C4-2B (cell line): ENCODE measurements around the gene ID3.
A peak's percentile ranks its signal among the peaks of the same experiment; 100 is the strongest.

Experiments
- H3K27ac ChIP-seq: fragments of 450-650 bp; 2 replicates; pipeline ENCODE4 v1.5.1; 2017
- ZFX ChIP-seq: fragments of 450-650 bp; IDR thresholded peaks from 2 replicates; pipeline ENCODE4 v1.6.1; 2017
- TF ChIP-seq, protein P1 (sequence below): fragments of 450-650 bp; conservative IDR thresholded peaks from 2 replicates; pipeline ENCODE4 v1.5.1; 2017; ENCODE audit warnings: mild to moderate bottlenecking

Gene ID3, protein sequence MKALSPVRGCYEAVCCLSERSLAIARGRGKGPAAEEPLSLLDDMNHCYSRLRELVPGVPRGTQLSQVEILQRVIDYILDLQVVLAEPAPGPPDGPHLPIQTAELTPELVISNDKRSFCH

DNA sequence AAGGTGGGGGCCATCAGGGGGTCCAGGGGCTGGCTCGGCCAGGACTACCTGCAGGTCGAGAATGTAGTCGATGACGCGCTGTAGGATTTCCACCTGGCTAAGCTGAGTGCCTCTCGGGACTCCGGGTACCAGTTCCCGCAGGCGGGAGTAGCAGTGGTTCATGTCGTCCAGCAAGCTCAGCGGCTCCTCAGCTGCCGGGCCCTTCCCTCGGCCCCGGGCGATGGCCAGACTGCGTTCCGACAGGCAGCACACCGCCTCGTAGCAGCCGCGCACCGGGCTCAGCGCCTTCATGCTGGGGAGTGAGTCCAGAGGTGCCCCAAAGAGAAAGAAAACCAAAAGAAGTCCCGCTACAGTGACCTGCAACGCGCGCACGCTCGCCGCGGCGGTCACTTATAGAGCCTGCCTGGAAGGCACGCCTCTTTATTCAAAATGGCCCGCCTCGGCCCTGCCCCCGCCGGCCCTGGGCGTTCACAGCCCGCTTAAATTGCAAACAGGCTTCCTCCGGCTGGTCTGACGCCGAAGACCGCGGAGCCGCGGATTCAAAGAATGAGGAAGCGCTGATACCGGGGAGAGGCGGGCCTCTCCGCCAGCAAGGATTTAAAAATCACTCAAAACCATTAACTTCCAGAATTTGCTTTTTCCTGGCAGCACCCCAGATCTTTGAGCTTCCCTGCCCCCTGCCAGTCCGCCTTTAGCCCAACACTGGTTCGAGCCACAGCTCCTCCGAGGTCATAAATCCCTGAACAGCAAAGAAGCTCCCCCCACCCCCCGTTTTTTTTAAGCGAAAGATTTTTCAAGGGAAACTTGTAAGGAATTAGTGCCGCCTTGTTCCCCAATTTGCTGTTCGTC, at the start of gene ID3:
ID3 (minus strand) TSS at position 366 of the 849 bp plus-strand sequence; CDS start at position 291, 75 bp downstream.
- TF ChIP-seq, protein P1, sequence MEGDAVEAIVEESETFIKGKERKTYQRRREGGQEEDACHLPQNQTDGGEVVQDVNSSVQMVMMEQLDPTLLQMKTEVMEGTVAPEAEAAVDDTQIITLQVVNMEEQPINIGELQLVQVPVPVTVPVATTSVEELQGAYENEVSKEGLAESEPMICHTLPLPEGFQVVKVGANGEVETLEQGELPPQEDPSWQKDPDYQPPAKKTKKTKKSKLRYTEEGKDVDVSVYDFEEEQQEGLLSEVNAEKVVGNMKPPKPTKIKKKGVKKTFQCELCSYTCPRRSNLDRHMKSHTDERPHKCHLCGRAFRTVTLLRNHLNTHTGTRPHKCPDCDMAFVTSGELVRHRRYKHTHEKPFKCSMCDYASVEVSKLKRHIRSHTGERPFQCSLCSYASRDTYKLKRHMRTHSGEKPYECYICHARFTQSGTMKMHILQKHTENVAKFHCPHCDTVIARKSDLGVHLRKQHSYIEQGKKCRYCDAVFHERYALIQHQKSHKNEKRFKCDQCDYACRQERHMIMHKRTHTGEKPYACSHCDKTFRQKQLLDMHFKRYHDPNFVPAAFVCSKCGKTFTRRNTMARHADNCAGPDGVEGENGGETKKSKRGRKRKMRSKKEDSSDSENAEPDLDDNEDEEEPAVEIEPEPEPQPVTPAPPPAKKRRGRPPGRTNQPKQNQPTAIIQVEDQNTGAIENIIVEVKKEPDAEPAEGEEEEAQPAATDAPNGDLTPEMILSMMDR, result no peak
- TF ChIP-seq ZFX, result no peak
- H3K27ac ChIP-seq, result peak within 1 kb of the TSS; percentile 99

DNA sequence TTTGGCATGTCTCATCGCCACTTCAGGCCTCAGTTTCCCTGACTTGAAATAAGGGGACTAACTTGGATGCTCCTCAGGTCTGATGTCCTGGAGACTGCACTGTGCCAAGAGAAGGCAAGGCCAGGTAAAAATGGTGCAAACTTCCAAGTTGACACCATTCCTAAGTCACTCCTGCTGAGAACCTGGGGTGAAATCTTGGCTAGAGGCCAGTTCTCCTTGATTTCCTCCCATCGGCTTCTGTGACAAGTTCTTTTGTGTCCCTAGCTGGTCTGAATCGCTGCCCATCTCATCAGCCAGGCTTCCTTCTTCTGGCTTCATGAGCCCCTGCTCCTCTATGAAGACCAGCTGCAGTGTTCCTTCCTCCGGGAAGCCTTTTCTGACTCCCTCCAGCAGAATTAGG, 48.6 kb upstream of the ID3 start:
- no peak for TF ChIP-seq ZFX
- TF ChIP-seq, protein P1, result no peak
- H3K27ac ChIP-seq, result no peak overlapping the region

DNA sequence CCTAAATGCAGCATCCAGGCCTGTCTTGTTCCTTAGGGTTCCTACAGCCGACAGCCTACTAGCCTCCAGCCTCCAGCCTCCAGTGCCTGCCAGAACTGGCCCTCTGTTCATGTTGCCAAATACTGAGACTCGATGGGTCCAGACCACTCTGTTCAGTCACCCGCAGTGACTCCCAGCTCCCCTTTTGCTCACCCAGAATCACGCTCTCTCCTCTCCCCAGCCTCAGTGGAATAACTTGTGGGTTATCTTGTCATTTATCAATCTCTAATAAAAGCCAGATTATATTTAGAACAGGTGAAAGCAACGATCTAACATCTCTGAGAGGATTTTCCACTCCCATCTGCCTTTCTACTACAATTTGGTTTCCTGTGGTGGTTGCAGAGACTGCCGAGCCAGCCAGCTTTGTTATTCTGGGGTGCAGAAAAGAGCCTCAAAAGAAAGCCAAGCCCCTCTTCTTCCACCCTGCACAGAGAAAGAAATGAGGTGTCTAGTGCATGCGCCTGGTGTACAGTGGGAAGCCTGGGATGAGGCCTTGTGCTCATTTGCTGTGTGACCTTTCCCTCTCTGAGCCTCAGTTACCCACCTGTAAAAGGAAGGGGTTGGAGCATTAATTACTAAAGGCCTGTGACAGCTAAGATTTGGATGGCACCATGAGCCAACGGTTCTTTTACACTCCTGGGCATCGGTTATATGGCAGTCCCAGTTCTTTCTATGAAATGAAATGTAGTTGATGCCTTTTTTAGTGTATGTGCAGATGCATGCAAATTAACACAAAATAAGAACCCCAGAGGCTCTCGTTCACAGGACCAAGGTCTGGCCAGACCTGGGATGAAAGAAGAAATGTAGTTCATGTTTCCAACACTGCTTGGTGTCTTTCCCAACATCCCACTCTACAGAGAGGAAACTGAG, 42.9 kb upstream of the ID3 start:
- no peak for TF ChIP-seq ZFX
- TF ChIP-seq, protein P1, result no peak
- H3K27ac ChIP-seq, result no peak overlapping the region

- H3K27ac ChIP-seq, result no peak overlapping the region
- no peak for TF ChIP-seq ZFX
- TF ChIP-seq, protein P1, result no peak
Observed at GRCh38 chr1:23601135-23601967, 42.0 kb upstream of the ID3 start.

DNA sequence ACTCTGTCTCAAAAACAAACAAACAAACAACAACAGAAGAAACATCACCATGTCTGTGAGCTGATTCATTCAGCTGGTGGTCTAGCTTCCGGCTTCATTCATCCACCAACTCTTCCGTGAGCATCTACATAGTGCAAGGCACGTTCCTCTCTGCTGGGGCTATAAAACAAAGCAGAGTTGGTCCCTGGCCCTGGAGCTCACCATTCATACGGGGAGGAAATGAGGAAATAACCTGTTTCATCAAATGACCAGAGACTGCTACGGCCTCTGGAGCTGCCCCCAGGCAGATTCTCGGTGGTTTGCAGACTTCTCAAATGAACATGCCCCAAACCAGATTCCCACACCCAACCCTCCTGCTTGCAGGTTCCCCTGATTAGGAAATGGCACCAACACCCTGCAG, 41.0 kb upstream of the ID3 start:
- TF ChIP-seq, protein P1, result no peak
- TF ChIP-seq ZFX, result no peak

DNA sequence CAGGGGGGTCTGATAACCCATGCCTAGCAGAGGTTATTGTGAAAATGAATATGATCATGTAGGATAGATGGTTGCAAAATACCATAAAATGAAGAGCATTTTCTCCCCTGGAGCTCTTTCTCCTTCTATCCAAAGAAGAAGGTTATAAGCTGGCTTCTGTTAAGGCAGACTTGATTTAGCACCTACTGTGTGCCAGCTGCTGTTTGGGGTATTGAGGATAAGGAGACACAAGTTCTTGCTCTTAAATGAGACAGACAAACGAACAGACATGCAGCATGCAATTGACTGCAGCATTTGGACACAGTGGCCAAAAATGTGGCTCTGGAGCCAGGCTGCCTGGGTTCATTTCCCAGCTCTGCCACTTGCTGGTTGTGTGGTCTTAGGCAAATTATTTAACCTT, 39.8 kb upstream of the ID3 start:
- no peak overlapping the region for H3K27ac ChIP-seq
- TF ChIP-seq, protein P1, result no peak

More for the DNA sequence above, 41.0 kb upstream of the ID3 start:
- H3K27ac ChIP-seq, result no peak overlapping the region
